NCI-H1092 (cell line): ENCODE measurements around the gene BCO1.
A peak's percentile ranks its signal among the peaks of the same experiment; 100 is the strongest.

Source experiments
- DNase-seq: peaks from one replicate; lab custom pipeline; 2025; lab: John Stamatoyannopoulos, UW

BCO1 gene

GRCh38 chr16:81275795-81276194 is 37.3 kb downstream of the BCO1 start:
- DNase-seq = no peak

GRCh38 chr16:81276323-81276722 is 37.8 kb downstream of the BCO1 start:
- no peak for DNase-seq

- DNase-seq = no peak
Measured at GRCh38 chr16:81277541-81278080, 39.1 kb downstream of the BCO1 start.

GRCh38 chr16:81278526-81278925 is 40.0 kb downstream of the BCO1 start:
- DNase-seq = no peak

GRCh38 chr16:81279392-81279791 is 40.9 kb downstream of the BCO1 start:
- DNase-seq = no peak

- DNase-seq = no peak
Measured at GRCh38 chr16:81280393-81280792, 41.9 kb downstream of the BCO1 start.

- no peak for DNase-seq
Measured at GRCh38 chr16:81283044-81283443, 44.6 kb downstream of the BCO1 start.

GRCh38 chr16:81284995-81285600 is 46.6 kb downstream of the BCO1 start:
- DNase-seq = no peak

GRCh38 chr16:81286190-81286589 is 47.7 kb downstream of the BCO1 start:
- DNase-seq = no peak

GRCh38 chr16:81291117-81291516 is 52.6 kb downstream of the BCO1 start:
- DNase-seq = no peak

GRCh38 chr16:81292936-81293335 is 54.4 kb downstream of the BCO1 start:
- no peak for DNase-seq

- DNase-seq = no peak
Measured at GRCh38 chr16:81293909-81294802, 55.7 kb downstream of the BCO1 start.

GRCh38 chr16:81296631-81297030 is 58.1 kb downstream of the BCO1 start:
- no peak for DNase-seq

GRCh38 chr16:81307770-81308169 is 69.3 kb downstream of the BCO1 start:
- DNase-seq = no peak

- no peak for DNase-seq
Measured at GRCh38 chr16:81310045-81310644, 71.7 kb downstream of the BCO1 start.

GRCh38 chr16:81311762-81312161 is 73.3 kb downstream of the BCO1 start:
- no peak for DNase-seq

GRCh38 chr16:81313701-81314602 is 75.5 kb downstream of the BCO1 start:
- no peak for DNase-seq

- peak; percentile 95 for DNase-seq
Measured at GRCh38 chr16:81314603-81315270, 76.2 kb downstream of the BCO1 start, which contains the start of gene GAN. TSS of gene GAN (plus strand) at chr16:81314962. CDS start at chr16:81315114, 152 bp downstream.

- DNase-seq = no peak
Measured at GRCh38 chr16:81315271-81316175, 77.0 kb downstream of the BCO1 start.

- DNase-seq = no peak
Measured at GRCh38 chr16:81316176-81316496, 77.6 kb downstream of the BCO1 start.
